Upper lobe of right lung (tissue), 1 donor: Measurements from ENCODE around the gene SUSD1. TPM values are rescaled to one million over a fixed set of nuclear protein-coding genes. Genes with fewer than 3 reads are reported as not detected.

Experiments
- ATAC-seq: fragments of 200-7000 bp; cut with Tn5 transposase; one replicate; pipeline ENCODE4 v1.9.1; 2020; ENCODE audit warnings: mild to moderate bottlenecking, moderate library complexity
- DNase-seq: peaks from one replicate; pipeline ENCODE4 v3.0.0-alpha.2; 2020
- H3K27ac ChIP-seq: fragments of 200-600 bp; one replicate; pipeline ENCODE4 v1.8.0; 2022
- H3K27me3 ChIP-seq: fragments of 200-600 bp; one replicate; pipeline ENCODE4 v1.8.0; 2022; ENCODE audit warnings: mild to moderate bottlenecking
- H3K36me3 ChIP-seq: fragments of 200-600 bp; one replicate; pipeline ENCODE4 v1.8.0; 2022
- H3K4me1 ChIP-seq: fragments of 200-600 bp; one replicate; pipeline ENCODE4 v1.8.0; 2022
- H3K4me3 ChIP-seq: fragments of 200-600 bp; one replicate; pipeline ENCODE4 v1.8.0; 2022; ENCODE audit warnings: mild to moderate bottlenecking
- H3K9me3 ChIP-seq: fragments of 200-600 bp; one replicate; pipeline ENCODE4 v1.8.0; 2022
- CTCF ChIP-seq: fragments of 200-600 bp; IDR thresholded peaks from one replicate; pipeline ENCODE4 v1.8.0; 2022; ENCODE audit warnings: antibody characterized with exemption
- intact Hi-C: fragments of 100-400 bp; cut with DNase I; formaldehyde crosslinking; loops from one replicate; pipeline ENCODE4 v1.11.0; 2022
- total RNA-seq: library from RNA; stranded (reverse); fragmentation: NEBNext Ultra II Directional; extraction: Animal tissue kit (Norgen Biotek cat#: 25700); gene quantifications from one replicate; pipeline ENCODE4 v1.2.1, GENCODE V29; 2021
- donor health status: DM: no; HTN: yes; CAD: no; lungs with severe emphysema.

Gene SUSD1
- total RNA-seq, 1 donor from 2014 or later: 31.0 TPM

GRCh38 chr9:112170968-112171367, 4.1 kb downstream of the SUSD1 start:
- DNase-seq (no peak), ATAC-seq (no peak)
- Histone ChIP-seq H3K4me1 (peaks cover 21% of the 10 kb centered on the region), H3K9me3 (no peaks in the 10 kb centered on the region), H3K27ac (no peak overlapping the region), H3K4me3 (no peak overlapping the region), H3K27me3 (no peaks in the 10 kb centered on the region), H3K36me3 (no peaks in the 10 kb centered on the region)
- intact Hi-C loops: no loop called here
- no peak for TF ChIP-seq CTCF

GRCh38 chr9:112170235-112170634, 4.9 kb downstream of the SUSD1 start:
- Histone ChIP-seq H3K27me3 (no peaks in the 10 kb centered on the region), H3K27ac (no peak overlapping the region), H3K4me1 (peaks cover 16% of the 10 kb centered on the region), H3K9me3 (no peaks in the 10 kb centered on the region), H3K36me3 (no peaks in the 10 kb centered on the region), H3K4me3 (no peak overlapping the region)
- TF ChIP-seq CTCF: no peak
- DNase-seq (peak; percentile 68), ATAC-seq (peak; percentile 55)
- intact Hi-C loops: no loop called here

GRCh38 chr9:112169368-112169767, 5.7 kb downstream of the SUSD1 start:
- no peaks in the 10 kb centered on the region for H3K36me3 ChIP-seq
- no peak overlapping the region for H3K4me3 ChIP-seq
- H3K27ac ChIP-seq: no peak overlapping the region
- H3K27me3 ChIP-seq: no peaks in the 10 kb centered on the region
- DNase-seq: no peak
- intact Hi-C loops: no loop called here
- H3K4me1 ChIP-seq: peaks cover 15% of the 10 kb centered on the region
- H3K9me3 ChIP-seq: no peaks in the 10 kb centered on the region
- no peak for TF ChIP-seq CTCF
- peak; percentile 36 for ATAC-seq

- Histone ChIP-seq H3K9me3 (no peaks in the 10 kb centered on the region), H3K27ac (no peak overlapping the region), H3K4me1 (peaks cover 6% of the 10 kb centered on the region), H3K27me3 (no peaks in the 10 kb centered on the region), H3K4me3 (no peak overlapping the region), H3K36me3 (no peaks in the 10 kb centered on the region)
- intact Hi-C loops: no loop called here
- no peak for ATAC-seq
- TF ChIP-seq CTCF: no peak
- no peak for DNase-seq
Observed at GRCh38 chr9:112168197-112168596, 6.9 kb downstream of the SUSD1 start.

GRCh38 chr9:112166176-112167140, 8.6 kb downstream of the SUSD1 start:
- Histone ChIP-seq H3K4me1 (peaks cover 6% of the 10 kb centered on the region), H3K27ac (no peak overlapping the region), H3K27me3 (no peaks in the 10 kb centered on the region), H3K9me3 (no peaks in the 10 kb centered on the region), H3K36me3 (no peaks in the 10 kb centered on the region), H3K4me3 (no peak overlapping the region)
- no peak for DNase-seq
- intact Hi-C loops: no loop called here
- ATAC-seq: peak; percentile 67
- no peak for TF ChIP-seq CTCF
